Ovary (tissue), 3 donors: ENCODE measurements around the gene PLD2.

Experiments used
- POLR2A ChIP-seq: fragments of 450-650 bp; IDR thresholded peaks from one replicate; pipeline ENCODE4 v1.6.1; 2017; ENCODE audit warnings: antibody characterized with exemption, mild to moderate bottlenecking, moderate library complexity
- TF ChIP-seq, protein P1 (sequence below), 3 donors: fragments of 450-650 bp in 2 of 3; fragments of 200-600 bp in 1 of 3; IDR thresholded peaks; one replicate each; pipeline versions ENCODE4 v1.5.1 to v1.8.0; 2016 to 2022; ENCODE audit warnings: antibody characterized with exemption in 3 of 3, mild to moderate bottlenecking in 1 of 3
- donor health status: DM: no; HTN: no; CAD: no.

DNA sequence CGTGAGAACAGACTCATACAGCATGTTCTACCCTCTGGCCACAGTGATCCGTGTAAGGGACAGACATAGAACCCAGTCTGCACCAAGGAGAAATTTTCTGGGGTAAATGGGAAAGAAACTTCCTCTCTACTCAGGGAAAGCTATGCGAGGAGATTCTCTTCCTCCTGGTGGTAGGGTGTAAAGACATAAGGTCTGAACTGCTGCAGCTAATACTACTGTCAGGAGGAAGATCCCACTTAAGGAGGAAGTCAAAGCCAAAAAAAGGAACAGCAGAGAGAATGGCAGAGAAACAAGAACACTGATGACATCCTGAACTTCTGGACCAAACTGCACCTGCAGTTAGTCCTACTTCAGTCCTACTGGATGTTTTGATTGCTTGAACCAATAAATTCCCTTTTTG, 42.4 kb upstream of the PLD2 start:
- TF ChIP-seq POLR2A: no peak
- TF ChIP-seq, protein P1, sequence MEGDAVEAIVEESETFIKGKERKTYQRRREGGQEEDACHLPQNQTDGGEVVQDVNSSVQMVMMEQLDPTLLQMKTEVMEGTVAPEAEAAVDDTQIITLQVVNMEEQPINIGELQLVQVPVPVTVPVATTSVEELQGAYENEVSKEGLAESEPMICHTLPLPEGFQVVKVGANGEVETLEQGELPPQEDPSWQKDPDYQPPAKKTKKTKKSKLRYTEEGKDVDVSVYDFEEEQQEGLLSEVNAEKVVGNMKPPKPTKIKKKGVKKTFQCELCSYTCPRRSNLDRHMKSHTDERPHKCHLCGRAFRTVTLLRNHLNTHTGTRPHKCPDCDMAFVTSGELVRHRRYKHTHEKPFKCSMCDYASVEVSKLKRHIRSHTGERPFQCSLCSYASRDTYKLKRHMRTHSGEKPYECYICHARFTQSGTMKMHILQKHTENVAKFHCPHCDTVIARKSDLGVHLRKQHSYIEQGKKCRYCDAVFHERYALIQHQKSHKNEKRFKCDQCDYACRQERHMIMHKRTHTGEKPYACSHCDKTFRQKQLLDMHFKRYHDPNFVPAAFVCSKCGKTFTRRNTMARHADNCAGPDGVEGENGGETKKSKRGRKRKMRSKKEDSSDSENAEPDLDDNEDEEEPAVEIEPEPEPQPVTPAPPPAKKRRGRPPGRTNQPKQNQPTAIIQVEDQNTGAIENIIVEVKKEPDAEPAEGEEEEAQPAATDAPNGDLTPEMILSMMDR (IDR thresholded peaks at IDR 0.05): no peak
